Mammary epithelial cell (primary cell): ENCODE data around the gene ENTPD1.

Experiments
- EZH2 ChIP-seq: IDR thresholded peaks from 2 replicates; pipeline ENCODE4 v1.6.1; 2012; ENCODE audit warnings: low read length, inconsistent platforms, borderline replicate concordance
- TF ChIP-seq, protein P1 (sequence below), 2 donors: IDR thresholded peaks in 1 of 2; conservative IDR thresholded peaks in 1 of 2; 2 replicates each; pipeline ENCODE4 v1.5.1; 2011 to 2012; ENCODE audit warnings: inconsistent platforms in 2 of 2, low read length in 2 of 2, mild to moderate bottlenecking in 2 of 2, control low read depth in 1 of 2, low read depth in 1 of 2; ENCODE audit not compliant: insufficient read depth in 1 of 2; ENCODE audit errors: extremely low read depth in 1 of 2

DNA sequence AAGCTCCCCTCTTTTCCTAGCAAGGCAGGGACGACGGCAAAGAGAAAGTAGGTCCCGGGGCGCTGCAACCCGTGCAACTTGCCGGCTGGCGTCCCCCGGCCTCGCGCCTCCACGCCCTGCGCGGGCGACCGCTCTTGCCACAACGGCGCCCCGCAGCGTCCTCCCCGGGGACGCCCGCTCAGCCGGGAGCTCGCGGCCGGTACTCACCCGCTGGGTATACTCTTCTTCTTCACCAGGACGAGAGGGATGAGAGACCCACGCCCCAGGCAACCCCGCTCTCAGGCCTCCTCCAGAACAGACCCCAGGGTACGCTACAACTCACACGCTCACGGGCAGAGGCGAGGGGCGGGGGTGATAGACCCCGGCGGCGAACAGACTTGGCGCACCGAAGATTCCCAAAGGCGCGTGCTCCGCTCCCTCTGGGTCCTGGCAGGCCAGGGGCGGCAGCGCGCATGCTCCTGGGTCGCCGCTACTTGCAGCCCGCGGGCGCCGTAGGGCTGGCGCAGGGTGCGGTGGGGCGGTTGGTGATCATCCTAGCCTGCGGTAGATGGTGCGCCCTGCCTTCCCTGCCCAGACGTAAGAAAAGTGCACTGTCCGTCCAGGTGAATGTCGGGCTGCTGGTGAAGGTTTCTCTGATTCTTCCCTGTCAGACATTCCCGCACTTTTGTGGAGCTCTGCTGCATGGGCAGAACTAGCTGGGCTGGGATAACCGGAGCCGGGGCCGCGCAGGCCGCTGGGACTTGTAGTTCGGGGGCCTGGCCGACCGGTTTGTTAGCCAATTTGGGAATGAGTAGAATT is 151.7 kb downstream of the ENTPD1 start, which contains the start of gene CC2D2B:
- TF ChIP-seq, protein P1, sequence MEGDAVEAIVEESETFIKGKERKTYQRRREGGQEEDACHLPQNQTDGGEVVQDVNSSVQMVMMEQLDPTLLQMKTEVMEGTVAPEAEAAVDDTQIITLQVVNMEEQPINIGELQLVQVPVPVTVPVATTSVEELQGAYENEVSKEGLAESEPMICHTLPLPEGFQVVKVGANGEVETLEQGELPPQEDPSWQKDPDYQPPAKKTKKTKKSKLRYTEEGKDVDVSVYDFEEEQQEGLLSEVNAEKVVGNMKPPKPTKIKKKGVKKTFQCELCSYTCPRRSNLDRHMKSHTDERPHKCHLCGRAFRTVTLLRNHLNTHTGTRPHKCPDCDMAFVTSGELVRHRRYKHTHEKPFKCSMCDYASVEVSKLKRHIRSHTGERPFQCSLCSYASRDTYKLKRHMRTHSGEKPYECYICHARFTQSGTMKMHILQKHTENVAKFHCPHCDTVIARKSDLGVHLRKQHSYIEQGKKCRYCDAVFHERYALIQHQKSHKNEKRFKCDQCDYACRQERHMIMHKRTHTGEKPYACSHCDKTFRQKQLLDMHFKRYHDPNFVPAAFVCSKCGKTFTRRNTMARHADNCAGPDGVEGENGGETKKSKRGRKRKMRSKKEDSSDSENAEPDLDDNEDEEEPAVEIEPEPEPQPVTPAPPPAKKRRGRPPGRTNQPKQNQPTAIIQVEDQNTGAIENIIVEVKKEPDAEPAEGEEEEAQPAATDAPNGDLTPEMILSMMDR (conservative IDR thresholded peaks at IDR 0.05 in 1 of 2, IDR thresholded peaks at IDR 0.05 in 1 of 2; ENCODE audit: extremely low read depth in 1 of 2, insufficient read depth in 1 of 2, low read depth in 1 of 2, low read length in 2 of 2), result peak in 1 of 2 donors; percentile 25
- TF ChIP-seq EZH2, result no peak
